Measurements from ENCODE around the gene PEX12.
"Not testable (repeated sequence)": the region's sequence is repeated elsewhere in the genome, so short reads cannot be mapped to it uniquely, and the experiment has no call there.

Gene PEX12

DNA sequence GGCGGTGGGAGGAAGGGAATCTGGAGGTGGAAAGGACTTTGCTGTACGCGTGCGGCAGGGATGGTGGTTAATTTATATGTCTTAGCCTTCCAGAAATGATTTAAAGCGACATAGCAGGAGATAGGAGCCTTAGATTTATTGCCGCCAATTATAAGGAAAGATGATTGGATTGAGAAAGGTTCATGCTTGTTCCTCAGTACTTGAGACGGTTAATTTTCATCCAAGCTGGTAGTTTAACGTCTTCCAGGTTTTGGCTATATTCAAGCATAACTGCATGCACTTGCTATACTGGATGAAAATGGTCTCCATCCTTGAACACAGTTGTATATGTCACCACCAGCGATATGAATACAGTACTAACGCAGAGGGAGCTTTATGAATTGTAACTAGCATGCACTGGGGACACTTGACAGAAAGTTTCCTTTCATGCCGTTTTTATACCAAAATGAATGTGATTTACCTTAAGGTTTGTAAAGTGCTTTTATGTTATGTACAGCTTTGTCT is 610 bp upstream of the PEX12 start:
- DNase-seq (ENCODE audit: low read depth, low spot score) = no peak

DNA sequence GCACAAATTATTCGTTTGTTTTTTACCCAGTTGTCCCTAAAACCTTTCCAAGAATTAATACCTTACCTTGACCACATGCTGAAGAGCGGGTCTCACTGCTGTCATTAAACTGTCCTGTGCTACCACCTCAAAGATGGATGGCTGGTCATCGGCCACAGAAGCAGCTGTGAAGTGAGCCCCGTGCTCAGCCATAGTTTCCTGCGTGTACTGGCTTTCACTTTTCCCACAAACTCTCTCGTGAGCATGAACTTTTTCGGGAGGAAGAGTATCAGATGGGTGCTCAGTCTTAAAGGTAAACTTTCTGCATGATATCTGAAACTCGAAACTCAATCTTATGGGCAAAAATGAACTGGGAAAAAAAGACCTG is 558 bp downstream of the PEX12 start:
- no peak for DNase-seq (ENCODE audit: low read depth, low spot score)

DNA sequence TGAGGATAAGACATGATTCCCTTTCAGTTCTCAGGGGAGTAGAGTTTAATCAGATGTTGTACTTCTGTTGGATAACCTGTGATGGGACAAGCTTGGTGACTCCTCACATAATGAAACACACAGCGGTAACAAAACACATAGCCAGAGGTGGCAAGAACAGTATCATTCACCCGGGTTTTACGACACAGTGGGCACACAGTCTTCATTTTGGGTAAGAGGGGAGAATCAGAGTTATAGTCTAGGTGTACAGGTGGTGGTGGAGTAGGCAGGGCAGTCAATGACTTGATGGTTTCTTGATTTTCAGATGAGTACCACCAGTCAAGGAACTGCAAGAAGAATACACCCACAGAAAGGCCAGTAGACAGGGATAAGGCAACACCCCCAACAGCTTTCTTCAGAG is 2.6 kb downstream of the PEX12 start:
- no peak for DNase-seq (ENCODE audit: low read depth, low spot score)

DNA sequence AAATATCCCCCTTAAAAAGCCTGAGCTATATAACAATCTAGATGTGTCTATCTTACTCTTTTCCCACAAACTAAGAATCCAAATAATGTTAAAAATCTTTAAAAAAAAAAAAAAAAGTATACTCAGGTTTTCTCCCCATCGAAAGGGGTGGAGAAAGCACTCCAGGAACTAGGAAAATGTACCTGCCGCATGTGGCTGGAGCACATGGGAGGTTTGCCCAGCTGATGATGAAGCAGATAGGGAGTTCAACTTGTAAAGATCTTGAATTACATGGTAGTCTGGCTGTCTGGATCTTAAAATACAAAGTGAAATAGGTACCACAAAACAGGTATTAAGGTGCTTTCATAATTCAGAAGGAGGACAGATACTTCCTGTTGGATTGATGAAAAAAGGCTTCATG is 9.0 kb downstream of the PEX12 start:
- no peak for DNase-seq (ENCODE audit: low read depth, low spot score)

DNA sequence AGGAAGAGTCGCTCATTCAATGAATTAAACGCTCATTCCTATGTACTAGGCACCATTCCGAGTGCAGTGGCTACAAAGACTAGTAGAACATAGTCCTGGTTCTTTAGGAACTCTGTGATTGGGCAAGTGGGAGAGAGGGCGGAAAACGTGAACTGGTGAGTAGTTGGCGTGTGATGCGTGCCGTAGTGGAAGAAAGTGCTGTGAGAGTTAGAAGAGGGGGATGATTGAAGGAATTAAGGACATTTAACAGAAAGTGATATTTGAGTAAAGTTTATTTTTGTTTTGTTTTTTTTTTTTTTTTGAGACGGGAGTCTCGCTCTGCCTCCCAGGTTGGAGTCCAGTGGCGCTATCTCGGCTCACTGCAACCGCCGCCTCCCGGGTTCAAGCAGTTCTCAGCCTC is 9.8 kb downstream of the PEX12 start:
- DNase-seq (ENCODE audit: low read depth, low spot score) = no peak

DNA sequence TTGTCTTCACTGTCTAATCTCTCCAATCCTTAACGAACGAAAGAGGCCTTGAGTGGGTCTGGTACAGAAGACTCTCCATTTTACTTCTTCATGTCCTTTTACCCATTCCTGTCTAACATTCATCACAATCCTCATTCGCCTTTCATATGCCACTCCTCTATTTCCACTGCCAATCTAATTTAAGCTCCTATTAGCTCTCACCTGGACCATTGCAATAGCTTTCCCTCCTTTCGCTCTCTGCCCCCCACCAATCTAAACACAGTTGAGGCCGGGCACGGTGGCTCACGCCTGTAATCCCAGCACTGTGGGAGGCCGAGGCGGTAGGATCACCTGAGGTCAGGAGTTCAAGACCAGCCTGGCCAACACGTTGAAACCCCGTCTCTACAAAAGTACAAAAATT is 11.4 kb downstream of the PEX12 start:
- DNase-seq (ENCODE audit: low read depth, low spot score) = no peak

DNA sequence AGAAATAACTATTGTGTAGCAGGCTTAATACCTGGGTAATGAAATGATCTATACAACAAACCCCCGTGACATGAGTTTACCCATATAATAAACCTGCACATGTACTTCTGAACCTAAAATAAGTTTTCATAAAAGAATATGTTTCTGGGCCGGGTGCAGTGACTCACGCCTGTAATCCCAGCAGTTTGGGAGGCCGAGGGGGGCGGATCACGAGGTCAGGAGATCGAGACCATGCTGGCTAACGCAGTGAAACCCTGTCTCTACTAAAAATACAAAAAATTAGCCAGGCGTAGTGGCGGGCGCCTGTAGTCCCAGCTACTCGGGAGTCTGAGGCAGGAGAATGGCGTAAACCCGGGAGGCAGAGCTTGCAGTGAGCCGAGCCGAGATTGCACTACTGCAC is 15.2 kb downstream of the PEX12 start:
- not testable (repeated sequence) for DNase-seq (ENCODE audit: low read depth, low spot score)

DNA sequence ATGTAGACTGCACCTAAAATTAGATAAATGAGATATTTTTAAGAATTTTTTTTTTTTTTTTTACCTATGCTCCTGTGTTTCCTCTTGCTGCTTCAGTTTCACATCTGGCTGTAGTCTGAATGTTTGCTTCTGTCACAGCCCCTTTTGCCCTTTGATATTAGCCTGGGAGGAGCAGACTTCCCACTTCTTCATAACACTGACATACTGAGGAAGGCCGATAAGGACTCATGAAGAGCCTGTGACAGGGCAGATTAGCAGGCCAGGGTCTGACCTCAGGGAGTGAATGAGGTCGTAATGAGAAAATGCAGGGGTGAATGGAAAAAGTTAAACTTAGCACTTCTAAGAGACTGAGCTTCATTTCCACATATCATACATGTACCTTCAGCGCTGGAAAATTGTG is 17.7 kb downstream of the PEX12 start, which contains the start of gene SLFN14:
SLFN14 (minus strand) TSS at position 117 of the 400 bp plus-strand sequence. CDS start 2,757 bp downstream, outside the sequence.
- no peak for DNase-seq (ENCODE audit: low read depth, low spot score)

DNA sequence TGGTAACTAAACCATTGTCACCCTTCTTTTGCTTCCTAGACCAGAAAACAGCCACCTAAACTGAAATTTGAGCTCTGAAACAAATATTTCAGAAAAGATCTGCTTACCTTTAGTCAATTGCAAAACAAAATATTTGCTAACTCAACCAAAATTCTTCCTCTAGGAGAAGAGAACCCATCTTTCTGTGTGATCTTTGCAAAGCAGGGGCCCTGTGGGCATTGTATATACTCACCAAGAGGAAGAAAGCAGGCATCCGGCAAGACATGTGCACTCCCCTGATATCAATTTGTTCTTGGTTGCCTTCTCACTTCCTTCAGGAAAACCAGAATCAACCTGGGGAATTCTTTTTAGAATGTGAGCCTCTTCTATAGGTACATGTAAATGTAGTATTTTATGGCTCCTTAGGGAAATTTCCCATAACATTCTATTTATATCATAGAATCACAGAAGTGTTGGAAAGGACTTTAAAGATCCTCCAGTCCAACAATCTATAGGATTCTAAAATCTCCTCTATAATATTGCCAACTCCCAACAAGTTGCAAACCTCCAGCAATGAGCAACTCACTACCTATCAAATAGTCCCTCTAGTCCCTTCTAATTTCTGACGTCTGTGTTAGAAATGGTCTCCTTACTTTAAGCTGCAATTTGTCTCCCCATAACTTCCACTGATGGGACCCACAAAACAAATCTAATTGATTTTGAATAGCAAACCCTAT is 18.7 kb downstream of the PEX12 start:
- no peak for DNase-seq (ENCODE audit: low read depth, low spot score)

DNA sequence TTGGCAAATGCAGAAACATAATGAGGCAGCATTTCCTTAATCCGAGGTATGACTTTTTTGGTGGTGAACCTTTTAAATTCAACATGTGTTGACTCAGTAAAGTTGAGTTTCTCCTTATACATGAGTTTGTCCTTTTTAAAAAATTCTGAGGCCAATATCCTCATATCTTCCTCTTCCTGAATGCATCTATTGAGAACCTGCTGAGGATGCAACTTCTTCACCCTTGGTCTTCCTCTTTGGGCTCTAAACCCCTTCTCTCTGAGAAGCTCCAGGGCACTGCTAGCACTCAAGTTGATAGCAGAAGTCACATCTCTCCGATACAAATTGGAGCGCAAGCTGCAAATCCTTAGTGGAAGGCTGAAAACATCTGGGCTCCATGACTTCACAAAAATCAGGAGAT is 21.0 kb downstream of the PEX12 start:
- DNase-seq (ENCODE audit: low read depth, low spot score) = no peak

DNA sequence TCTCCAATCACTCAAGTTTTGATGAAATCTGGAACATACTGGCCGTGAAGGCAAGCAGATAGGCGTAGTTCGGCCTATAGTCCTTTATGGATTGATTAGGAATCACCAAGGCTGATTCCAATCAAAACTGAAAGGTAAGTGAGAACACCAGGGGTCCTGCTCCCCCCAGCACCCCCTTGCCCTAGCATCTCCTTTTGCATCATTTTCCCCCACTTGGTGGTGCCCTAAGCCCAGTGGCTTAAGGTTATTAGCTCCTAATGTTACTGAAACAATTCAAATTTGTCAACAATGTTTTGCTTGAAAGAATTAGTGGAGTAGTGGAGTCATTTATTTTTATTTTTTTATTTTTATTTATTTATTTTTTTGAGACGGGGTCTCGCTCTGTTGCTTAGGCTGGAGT is 22.7 kb downstream of the PEX12 start:
- no peak for DNase-seq (ENCODE audit: low read depth, low spot score)

DNA sequence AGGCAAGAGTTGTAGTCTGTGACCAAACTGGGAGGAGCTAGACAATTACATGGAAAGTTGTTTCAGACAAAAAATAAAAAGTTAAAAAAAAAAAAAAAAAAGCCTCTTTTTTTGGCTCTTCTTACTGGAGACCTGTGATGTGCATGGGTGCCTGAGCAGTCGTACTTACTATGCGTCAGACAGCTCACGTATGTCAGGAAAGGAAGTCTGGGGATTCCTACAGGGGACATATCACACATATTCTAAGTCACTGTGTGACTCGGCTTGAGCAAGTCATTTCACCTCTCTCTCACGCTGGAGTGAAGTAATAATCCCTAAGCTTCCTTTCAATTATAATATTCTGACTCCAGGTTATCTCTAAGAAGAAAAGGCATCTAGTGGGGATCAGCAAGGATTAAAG is 23.7 kb downstream of the PEX12 start:
- no peak for DNase-seq (ENCODE audit: low read depth, low spot score)

DNA sequence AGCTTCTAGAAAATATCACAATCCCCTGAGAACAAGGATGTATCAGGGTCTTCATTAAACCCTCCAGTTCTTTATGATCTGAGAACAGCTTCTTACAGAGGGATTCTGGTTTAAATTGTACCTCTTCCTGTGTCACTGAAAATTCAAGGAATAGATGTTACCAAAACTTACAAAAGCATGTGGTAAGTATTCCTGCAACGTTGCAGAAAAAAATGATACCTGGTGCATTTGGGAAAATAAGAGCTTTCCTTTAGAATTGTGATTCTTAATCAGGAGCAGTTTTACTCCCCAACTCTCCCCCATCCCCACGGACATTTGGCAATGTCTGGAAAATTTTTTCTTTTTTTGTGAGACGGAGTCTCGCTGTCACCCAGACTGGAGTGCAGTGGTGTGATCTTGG is 25.1 kb downstream of the PEX12 start:
- DNase-seq (ENCODE audit: low read depth, low spot score) = no peak

DNA sequence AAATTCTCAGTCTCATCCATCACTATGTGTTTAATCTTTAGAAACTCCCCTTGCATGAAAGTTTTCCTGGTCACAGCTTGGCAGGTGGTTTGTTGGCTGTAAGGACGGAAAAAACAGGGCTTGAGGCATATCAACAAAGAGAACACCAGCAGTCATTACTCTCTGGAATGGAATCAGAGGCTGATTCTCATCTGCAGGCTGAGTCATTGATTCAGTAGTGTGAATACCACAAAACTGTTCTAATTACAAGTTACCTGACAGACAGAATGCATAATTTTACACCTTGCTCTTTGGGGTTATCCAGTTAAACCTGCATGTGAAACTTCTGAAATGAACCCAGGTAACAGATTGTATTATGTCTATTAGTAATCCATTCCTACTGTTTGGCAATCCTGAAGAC is 29.4 kb downstream of the PEX12 start:
- no peak for DNase-seq (ENCODE audit: low read depth, low spot score)

DNA sequence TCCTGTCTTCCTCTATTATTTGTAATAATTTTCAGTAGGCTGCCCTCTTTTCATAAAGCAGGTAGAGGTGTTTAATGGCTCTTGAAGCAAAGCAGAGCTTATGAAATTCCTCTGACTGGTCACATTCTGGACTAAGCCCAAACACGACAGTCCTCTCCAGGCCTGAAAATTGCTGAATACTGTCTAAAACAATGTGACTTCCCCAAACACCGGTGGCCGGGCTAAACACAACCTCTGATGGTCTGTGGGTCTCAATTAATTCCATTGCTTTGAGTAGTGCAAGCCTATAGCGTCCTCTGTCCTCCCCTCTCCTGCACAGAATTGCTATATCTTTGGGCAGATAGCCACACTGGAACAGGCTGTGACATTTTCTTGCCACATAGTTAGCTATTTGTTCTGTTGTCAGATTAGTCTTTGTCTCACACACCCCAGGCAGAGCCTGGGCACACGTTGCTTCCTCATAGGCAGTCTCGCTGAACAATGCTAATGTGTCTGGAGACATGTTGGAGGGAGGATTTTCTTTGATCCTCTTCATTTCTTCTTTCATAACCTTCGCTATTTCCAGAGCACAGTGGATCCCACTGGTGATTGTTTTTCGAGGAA is 30.1 kb downstream of the PEX12 start:
- DNase-seq (ENCODE audit: low read depth, low spot score) = no peak

DNA sequence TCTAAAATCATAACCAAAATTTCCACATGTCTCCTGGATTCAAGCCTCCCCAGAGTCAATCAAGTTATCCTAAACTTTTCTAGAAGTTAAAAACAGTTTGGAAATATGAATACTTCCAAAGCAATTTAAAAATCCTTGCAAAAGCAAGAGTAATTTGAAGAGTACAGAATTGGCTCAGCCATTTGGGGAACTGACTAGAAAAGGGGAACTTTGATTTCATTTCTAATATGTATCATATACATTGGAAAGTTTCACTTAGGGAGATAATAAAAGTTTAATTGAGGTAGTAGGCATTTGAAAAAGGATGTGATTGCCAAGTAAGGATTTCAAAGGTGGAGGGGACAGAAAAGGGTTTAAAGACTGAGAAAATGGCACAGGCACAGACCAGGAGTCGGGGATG is 31.9 kb downstream of the PEX12 start:
- no peak for DNase-seq (ENCODE audit: low read depth, low spot score)

DNA sequence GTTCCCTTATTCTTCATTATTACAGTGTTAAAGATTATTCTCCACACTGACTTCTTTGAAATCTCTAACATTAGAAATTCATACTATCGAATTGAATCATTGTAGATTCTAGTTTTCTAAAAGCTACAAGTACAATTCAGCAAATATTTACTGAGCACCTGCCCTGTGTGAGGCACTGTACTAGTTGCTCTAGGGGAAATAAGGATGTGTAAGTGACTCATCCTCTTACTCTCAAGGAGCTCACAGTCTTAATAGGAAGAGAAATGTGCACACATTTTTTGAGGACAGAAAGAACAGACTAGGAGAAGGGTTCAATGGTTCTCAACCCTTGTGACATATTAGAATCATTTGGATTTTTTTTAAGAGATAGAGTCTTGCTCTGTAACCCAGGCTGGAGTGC is 33.2 kb downstream of the PEX12 start:
- DNase-seq (ENCODE audit: low read depth, low spot score) = no peak

DNA sequence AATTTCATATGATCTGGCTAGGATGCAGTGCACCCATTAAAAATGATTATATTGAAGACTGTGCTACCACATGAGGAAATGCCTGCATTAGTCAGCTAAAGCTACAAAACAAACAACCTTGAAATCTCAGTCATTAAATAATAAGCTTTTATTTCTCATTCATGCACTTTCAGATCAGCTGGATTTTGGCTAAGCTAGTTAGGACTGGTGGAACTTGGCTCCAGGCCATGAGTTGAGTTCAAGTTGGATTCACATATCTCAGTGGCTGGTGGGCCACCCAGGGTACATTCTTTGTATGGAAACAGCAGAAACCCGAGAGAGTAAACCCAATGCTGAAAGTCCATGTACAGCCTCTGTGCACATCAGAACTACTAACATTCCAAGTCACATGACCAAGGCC is 34.5 kb downstream of the PEX12 start:
- DNase-seq (ENCODE audit: low read depth, low spot score) = no peak

DNA sequence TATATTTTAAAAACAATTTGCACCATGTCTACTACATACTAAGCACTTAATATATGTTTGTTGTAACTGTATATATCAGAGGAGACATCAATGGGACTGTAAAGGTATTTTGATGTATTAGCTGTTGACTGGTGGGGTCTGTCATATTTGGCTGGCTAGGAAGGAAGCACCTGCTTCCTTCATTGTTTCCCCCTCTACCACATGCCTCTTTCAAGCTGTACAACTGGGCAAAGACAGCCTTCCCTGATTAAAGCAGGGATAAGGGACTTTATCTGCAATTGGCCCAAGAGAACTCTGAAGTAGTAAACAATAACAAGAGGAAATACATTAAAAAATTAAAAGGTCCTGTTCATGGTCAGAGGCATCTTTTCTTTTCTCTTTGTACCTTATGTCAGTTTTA is 35.4 kb downstream of the PEX12 start:
- DNase-seq (ENCODE audit: low read depth, low spot score) = no peak

DNA sequence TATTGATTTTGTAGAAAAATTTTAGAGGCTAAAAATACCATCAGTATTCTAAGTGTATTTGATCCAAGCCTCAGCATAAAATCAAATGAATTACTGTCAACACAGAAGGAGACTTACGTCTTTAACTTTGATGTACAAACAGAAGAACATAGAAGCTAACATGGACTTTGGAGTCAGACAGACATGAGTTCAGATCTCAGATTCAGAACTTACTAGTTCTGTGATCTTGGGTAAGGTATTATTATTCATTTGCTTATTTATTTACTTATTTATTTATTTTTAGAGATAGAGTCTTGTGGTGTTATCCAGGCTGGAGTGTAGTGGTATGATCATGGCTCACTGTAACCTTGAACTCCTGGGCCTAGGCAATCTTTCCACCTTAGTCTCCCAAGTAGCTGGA is 36.9 kb downstream of the PEX12 start:
- no peak for DNase-seq (ENCODE audit: low read depth, low spot score)

DNA sequence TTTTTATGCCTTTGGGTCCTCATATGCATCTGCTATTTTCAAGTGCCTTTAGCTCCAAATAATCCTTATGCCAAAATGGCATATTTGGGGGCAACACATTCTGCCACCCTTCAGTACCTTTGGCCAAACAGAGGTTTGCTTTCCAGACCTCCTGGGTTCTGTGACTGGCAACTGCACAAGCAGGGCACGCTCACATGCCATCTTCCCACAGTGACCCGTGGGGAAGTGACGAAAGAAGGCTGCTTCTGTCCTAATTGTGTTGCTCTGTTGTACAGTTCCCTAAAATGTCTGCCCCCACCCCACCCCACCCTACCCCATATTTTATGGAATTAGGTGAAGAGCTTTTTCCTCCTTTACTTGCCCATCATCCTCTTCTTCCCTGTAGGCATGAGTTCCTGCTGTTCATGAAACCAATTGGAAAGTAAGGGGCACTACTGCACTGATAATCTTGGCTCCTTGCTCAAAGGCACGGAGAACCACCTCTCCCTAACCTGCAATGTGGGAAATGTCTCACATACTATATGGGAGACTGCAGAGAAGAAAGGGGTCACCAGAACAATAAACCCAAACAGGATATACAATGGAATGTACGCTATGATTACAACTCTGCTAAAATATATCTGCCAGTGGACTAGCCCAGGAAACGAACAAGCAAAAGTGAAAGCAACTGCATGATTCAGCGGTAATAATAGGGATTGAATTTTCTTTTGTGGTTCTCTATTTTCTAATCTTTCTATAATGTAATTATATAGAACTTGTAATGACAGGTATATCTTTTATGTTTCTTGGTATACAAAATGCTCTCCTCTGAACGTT is 37.6 kb downstream of the PEX12 start:
- DNase-seq (ENCODE audit: low read depth, low spot score) = no peak

DNA sequence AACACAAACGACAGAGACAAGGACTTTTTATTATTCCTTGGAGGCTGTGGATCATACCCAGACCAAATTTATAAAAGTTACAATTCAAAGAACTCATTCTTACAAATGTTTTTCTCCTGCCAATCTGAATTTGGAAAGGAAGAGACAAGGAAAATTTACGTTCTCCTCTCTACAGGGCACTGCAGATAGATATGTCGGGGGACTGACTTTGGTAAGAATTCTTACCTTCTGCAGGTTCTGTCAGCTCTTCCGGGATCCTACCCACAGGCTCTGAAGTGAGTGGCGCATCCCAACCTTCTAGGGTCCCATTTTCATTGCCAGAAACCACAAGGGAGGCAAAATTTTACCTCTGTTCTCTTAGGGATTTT is 38.7 kb downstream of the PEX12 start:
- DNase-seq (ENCODE audit: low read depth, low spot score) = no peak
